Measurements from ENCODE around the gene EPM2A.
A peak's percentile ranks its signal among the peaks of the same experiment; 100 is the strongest.
"Not testable (repeated sequence)": the region's sequence is repeated elsewhere in the genome, so short reads cannot be mapped to it uniquely, and the experiment has no call there.

Gene EPM2A

DNA sequence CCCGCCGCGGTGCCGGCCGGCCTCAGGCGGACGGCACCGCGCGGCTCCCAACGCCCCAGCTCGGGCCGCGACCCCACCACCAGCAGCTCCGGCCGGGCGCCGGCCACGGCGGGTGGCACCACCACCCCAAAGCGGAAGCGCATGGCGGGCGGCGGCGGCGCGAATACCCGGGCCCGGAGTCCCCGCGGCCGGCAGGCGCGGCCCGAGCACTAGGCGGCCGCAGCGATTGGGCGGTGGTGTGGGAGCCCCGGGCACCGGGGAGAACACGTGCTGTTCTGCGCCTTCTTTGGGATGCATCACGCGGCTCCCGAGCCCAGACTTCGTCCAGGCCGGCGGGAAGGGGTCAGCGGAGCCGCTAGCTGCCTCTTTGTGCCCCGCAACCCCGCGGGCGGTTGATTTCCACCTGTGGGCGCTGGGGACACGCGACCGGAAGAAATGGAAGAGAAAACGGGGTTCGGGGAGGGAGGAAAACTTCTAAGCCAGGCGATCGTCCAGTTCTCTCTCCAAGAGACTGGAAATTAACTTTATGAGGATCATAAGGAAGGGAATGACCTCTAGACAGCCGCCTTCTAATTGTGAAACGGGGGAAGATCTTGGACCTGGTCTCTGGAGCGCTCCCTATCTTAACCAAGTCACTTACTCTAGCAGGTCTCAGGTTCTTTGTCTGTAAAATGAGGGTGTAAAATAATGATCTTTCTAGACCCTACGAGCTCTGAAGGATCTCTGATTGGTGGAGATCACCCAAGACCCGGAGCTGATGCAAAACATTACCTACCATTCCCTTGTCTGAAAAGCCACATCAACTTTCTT, at the start of gene EPM2A:
EPM2A (minus strand) TSS at position 165 of the 810 bp plus-strand sequence; CDS start at position 143, 22 bp downstream.
- DNase-seq: peak; percentile 55

DNA sequence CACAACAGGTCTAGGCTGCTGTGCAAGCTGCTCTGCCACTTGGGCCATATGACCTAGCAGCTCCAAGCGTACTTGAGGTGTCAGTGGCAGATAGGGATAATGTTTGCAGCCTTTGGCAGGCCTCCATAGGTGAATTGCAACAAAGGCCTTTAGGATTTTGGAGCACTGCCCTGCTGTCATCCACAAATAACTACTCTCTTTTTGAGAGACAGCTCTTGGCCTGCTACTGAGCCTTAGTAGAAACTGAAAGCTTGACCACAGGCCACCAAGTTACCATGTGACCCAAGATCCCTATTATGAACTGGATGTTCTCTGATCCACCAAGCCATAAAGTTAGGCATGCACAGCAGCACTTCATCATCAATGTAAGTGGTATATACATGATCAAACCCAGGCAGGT, 49.4 kb upstream of the EPM2A start:
- no peak for DNase-seq

DNA sequence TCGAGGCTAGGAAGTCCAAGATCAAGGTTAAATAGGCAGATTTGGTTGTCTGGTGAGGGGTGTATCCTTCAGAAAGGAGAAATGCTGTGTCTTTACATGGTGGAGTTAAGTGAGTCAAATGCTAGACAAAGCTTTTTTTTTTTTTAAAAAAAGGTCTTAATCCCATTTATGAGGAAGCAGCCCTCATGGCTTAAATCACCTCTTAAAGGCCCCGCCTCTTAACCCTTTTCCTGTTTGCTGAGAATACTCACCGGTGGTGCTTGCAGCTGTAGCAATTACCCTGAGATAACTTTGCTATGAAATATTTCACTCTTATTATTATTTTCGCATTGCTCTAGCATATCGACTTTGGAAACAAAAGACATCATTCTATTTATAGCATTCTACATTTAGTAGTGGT, 48.5 kb upstream of the EPM2A start:
- DNase-seq: no peak

DNA sequence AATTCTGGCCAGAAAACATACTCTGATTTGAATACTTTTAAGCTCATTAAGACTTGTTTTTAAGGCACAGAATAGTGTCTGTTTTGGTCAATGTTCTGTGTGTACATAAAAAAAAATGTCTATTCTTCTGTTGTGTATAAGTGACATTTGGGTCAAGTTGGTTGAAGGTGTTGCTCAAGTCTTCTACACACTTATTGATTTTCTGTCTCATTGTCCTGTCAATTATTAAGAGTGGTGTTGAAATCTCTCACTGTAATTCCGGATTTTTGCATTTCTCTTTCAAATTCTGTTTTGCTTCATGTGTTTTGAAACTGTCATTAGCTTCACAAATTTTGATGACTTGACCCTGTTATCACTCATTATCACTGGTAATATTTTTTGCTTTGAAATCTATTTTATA, 37.5 kb upstream of the EPM2A start:
- DNase-seq: no peak

DNA sequence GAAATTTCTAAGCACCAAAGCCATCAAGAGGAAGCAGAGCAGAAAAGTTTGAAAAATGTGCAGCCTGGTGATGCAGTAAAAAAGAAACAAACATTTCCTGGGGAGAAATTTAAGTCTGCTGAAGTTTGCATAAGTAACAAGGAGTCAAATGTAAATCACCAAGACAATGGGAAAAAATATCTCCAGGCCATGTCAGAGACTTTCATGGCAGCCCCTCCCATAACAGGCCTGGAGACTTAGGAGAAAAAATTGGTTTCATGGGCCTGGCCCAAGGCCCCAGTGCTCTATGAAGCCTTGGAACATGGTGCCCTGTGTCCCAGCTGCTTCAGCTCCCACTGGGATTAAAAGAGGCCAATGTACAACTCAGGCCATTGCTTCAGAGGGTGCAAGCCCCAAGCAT, 30.1 kb upstream of the EPM2A start:
- DNase-seq: no peak

DNA sequence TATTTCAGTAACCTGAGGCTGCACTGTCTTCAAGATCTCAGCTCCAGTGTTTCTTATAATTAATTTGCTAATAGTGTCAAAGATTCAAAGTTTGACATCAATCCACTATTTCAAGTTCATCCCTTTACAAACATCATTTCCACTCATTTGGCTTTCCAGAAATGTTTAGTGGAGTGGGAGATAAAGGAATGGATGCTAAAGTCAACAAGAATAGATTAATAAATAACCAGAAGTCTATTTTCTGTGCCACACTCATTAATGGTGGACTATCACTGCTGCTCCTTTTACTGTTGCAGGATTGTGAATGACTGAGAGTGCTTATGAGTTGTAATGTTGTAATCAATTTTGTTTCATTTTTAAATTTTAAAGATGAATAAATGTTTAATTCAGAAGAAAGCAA, 28.4 kb upstream of the EPM2A start:
- no peak for DNase-seq

DNA sequence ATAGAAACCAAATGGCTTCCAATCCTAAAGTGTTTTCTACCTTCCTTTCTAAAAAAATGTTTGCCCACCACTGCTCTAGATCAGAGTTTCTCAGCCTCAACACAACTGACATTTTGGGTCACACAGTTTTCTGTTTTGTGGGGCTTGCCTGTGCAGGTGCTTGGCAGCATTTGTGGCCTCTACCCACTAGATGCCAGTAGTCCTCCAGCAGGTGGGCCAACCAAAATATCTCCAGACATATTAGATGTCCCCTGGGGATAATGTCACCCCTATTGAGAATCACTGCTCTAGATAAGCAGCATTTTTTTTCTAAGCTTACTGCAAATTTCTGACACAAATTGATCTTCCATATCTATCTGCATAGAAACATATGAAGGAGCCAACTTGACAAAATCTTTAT, 26.3 kb upstream of the EPM2A start:
- DNase-seq: no peak

DNA sequence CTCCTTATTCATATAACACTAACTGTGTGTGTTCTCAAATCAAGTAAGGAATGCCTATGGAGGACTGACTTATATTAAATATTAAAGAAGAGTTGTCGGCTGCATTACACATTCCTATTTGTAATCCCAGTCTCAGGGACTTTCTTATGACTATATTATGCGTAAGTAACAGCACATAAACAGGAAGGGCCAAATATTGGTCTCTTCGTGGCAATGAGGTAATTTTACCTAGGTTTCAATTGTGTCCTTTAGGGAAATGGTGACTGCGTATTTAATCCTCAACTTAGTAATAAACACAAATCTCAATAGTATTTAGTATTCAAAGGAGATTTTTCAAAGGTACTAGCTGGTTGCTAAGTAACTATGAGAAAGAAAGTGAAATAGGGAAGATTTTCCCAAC, 22.8 kb upstream of the EPM2A start:
- DNase-seq: no peak

DNA sequence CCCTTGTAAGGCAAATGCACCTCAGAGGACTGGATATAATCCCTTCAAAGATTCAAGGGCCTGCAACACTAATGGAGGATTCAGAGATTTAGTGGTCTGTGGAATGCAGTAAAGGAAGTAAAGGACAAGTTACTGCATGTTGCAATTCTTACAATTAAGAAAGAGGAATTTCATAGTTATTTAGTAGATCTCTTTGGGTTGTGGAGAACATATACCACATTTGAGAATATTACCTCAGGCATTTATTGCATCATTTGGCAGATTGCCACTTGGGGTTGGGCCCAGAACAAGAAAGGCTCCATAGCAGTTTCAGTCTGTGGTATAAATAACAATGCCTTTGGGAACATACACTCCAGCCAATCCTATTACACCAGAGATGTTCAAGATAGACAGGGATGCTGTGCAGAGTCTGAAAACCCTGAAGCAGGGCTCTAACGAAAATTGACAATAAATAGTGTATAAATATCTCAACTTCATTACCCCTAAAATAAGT, 20.9 kb upstream of the EPM2A start:
- no peak for DNase-seq

DNA sequence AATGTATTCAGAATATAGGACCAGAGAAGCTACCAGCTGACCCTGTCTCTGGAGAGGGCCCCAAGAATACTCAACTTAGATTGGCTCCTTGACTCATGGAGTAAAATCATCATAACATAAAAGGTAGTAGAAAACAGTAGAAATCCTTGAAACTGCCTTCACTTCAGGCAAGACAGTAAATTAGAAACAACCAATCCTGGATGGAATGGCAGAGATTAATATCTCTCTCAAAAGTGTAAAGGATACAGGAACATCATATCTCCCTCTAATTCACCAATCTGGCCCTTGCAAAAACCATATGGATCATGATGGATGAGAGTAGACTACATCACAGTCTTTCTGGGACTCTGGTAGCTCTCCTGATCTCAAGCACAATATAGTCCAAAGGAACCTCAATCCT, 20.4 kb upstream of the EPM2A start:
- DNase-seq: no peak

DNA sequence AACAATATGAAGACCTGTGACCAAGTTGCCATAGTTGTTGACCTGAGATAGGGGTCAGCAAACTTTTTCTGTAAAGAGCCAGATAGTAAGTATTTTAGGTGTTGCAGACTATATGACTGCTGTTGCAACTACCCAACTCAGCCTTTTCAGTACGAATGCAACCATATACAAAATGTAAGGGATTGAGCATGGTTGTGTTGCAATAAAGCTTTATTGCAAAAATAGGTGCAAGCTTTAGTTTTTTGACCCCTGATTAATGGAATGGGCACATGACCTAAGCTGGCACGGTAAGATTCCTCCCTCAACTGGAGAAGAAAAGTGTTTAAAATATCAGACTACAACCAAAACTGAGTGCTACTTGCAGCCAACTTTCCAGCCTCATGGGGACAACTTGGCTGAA, 17.3 kb upstream of the EPM2A start:
- DNase-seq: no peak

DNA sequence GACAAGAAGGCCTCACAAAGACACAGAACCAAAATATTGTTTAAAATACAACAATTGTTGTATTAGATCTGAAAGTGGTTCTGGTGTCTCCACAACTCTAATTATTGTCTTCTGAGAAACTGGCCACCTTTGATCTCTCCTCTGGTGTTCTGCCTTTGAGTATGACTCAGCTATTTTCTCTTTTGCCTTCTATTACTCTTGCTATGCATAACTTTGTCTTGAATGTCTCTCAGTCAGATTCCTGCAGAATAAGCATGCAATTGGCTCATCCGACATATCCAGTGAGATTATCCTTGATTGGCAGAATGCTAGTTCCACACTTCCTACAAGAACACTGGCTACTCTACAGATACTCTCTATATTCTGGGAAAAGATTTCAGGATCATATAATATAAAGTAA, 14.3 kb upstream of the EPM2A start:
- DNase-seq: no peak

DNA sequence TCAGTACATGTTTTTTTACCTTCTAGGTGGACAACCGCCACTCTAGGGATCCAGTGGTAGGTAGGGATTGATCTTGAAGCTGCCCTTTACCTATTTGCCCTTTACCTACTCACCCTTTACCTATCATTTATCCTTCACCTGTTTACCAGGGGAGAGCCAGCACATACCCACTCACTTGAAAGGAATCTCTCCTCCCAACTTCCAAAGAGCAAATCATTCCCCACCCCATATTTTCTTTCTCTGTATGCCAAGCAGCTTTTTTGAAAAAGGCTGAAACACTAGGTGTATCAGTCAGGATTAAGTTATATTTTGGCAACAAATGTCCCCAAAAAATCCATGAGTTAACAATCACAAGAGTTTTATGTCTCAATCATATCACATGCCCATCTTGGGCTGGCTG, 10.5 kb upstream of the EPM2A start:
- DNase-seq: no peak

DNA sequence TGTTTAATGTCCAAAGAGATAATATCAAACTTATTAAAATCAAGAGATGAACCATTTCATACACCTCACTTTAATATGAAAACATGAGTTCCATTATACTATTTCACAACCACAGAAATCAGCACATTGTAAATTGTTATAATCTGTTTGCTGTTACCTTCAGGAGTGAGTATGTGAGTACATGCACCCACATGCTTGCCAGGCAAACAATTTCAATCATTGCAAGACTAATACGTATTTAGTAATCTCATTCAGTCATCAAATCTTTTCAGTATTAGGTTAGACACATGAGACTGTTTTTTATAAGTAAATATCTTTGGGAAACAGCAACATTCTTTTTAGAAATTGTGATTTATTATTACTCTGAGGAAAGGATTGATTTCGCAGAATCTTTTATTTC, 9.3 kb upstream of the EPM2A start:
- no peak for DNase-seq

DNA sequence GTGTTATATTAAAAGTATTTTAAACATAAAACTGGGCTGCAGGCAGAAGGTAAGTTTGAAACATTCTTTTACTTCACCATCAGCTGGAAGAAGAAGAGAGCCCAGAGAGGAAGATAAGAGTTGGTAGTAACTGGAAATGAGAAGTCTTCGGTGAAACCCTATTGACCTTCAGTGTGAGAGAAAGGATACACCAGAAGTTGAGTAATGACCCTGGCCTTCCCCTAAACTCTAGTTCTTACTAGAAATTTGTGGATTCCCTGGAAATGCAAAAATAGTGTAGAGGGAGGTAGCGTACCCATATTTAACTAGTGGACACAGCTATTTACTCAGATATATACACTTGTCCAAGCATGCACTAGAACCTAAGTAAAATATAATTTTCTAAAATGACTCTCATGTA, 8.0 kb upstream of the EPM2A start:
- DNase-seq: no peak

DNA sequence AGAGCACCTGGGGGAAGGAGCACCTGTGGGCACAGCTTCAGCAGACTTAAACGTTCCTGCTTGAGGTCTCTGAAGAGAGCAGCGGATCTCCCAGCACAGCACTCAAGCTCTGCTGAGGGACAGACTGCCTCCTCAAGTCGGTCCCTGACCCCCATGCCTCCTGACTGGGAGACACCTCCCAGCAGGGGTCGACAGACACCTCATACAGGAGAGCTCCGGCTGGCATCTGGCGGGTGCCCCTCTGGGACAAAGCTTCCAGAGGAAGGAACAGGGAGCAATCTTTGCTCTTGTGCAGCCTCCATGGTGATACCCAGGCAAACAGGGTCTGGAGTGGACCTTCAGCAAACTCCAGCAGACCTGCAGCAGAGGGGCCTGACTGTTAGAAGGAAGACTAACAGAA, 7.2 kb upstream of the EPM2A start:
- DNase-seq: not testable (repeated sequence)

DNA sequence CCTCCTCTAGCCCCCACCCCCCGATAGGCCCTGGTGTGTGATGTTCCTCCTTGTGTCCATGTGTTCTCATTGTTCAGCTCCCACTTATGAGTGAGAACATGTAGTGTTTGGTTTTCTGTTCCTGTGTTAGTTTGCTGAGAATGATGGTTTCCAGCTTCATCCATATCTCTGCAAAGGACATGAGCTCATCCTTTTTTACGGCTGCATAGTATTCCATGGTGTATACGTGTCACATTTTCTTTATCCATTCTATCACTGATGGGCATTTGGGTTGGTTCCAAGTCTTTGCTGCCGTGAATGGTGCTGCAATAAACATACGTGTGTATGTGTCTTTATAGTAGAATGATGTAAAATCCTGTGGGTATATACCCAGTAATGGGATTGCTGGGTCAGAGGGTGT, 4.4 kb upstream of the EPM2A start:
- not testable (repeated sequence) for DNase-seq

DNA sequence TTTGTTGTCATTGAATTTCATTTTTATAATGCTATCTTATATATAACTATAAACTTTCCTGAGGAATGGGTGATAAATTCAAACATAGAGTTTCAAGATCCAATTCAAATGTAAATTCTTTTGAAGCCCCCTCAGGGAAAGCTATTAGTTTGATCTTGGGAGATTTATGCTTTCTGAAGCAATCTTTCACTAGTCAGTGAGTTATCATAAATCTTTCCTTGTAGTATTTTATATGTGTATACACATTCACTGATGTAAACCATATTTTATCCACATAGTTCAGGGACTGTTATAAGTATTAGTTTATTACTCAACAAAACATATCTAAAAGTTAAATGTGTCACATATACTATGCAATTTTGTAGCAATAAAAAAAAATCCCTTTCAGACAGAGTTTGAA, 2.9 kb upstream of the EPM2A start:
- DNase-seq: no peak

DNA sequence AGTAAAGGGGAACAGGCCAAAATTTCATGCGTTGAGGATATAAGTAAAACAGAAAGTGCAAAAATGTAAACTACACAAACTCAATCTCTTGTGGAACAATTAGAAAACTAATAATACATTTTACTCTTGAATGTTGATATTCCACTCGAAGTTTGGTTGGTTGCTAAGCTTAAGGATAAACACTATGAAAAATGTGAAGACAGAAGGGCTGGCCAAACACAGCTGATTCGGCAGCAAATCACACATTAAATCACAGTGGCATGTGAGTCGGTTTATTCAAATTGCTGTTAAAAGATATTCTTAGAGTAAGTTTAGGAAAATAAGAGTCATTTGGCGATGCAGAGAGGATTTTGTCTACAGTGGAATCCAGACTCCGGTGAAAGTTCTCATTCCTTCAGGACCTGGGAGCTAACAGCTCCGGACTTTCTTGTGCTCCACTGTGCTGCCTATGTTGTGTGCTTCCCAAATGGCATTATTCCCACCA, 1.4 kb upstream of the EPM2A start:
- no peak for DNase-seq

DNA sequence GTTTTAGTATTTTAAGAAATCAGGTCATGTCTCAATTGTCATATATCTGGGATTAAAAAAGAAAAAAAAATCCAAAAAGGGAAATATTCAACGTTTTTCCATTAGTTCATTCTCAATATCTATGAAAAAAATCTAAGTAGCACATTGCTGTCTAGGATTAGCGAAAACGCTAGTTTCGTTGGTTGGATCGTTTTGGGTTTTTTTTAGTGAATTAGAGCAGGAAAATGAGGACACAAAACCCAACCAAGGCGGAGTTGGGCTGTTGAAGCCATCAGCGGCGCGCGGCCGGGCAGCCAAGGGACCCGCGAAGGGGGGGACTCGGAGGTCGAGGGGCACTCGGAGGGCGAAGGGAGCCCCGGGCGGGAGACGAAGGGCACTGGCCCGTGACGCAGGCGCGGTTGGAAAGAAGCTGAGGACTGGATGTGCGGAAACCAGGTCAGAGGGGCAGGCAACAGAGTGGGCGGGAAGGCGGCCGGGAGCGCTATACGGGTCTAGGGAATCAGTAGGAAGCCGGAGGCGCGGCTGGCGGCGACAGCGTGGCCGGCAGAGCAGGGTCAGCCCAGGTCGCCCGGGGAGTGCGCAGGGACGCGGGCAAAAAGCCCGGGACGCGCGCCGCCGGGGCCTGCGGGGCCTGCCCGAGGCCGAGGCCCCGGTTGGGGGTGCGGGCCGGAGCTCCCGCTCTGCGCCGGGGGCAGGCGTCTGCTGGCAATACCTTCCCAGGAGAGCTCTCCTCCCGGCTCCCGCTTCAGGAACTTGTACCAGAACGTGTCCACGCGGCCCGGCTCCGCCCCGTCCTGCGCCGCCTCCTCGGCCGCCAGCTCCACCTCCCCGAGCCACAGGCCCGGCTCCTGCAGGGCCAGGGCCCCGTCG, 599 bp downstream of the EPM2A start:
- DNase-seq: peak; percentile 88

DNA sequence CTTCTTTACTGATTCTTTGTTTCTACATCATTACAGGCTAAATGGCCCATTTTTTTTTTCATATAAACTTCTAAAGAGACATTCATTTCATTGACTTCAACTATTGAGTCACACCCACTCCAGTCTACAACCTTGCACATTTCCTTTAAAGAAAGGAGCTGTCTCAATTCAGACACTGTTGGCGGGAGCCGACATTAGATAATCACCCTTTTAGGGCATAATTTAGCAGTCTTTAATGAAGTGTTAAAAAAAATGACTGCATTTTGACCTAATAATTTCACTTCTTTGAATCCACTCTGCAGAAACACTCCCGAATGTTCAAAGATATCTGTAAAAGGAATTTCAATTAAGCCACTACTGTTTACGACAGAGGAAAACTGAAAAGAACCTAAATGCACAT, 1.5 kb downstream of the EPM2A start:
- DNase-seq: no peak

DNA sequence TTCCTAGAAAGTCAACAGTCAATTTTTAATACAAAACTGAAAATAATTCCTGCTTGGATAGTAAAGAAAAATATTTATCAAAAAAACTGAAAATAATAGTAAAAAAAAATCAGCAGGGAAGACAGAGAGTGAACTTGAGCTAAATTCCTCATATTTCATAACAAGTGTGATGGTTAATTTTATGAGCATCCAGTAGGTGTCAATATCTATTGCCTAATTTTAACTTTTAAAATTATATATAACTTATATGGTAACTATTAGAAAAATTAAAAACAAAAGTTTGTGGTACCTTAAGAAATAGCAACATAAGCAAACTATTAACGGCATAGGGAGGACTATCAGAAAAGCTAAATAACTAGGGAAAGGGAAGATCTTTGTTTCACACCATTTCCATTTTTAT, 2.1 kb downstream of the EPM2A start:
- DNase-seq: no peak

DNA sequence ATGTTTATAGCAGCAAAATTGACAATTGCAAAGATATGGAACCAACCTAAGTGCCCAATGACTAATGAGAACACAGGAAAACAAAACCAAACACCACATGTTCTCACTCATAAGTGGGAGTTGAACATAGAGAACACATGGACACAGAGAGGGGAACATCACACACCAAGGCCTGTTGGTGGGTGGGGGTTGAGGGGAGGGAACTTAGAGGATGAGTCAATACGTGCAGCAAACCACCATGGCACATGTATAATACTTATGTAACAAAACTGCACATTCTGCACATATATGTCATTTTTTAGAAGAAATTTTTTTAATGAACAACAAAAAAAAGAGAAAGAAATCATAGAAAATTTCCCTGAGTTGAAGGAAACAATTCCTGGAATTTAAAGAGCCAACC, 3.9 kb downstream of the EPM2A start:
- no peak for DNase-seq

DNA sequence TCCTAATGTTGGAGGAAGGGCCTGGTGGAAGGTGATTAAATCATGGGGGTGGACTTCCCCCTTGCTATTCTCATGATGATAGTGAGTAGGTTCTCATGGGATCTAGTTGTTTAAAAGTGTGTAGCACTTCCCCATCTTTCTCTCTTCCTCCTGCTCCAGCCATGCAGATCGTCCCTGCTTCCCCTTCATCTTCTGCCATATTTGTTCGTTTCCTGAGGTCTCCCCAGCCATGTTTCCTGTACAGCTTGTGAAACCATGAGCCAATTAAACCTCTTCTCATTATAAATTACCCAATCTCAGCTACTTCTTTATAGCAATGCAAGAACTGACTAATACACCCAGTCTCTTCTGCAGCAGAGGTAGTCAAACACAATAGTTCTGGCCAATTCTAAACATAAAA, 5.4 kb downstream of the EPM2A start:
- DNase-seq: no peak

Measured in DMS 273 treated with DMSO at 0.1 percent for 48 hours (cell line).